Subcutaneous abdominal adipose tissue (tissue), 5 donors: ENCODE results near the gene ERCC6.

ENCODE experiments used
- H3K27ac ChIP-seq: one replicate; pipeline ENCODE4 v1.7.0; 2013; ENCODE audit warnings: low read depth, mild to moderate bottlenecking, inconsistent platforms, low read length, moderate library complexity
- H3K27me3 ChIP-seq, 5 donors: one replicate each; pipeline ENCODE4 v1.7.0; 2013; ENCODE audit warnings: low read length in 5 of 5, inconsistent platforms in 1 of 5; ENCODE audit not compliant: control insufficient read depth in 5 of 5, insufficient read depth in 4 of 5
- H3K36me3 ChIP-seq, 5 donors: one replicate each; pipeline ENCODE4 v1.7.0; 2013; ENCODE audit warnings: low read length in 5 of 5; ENCODE audit not compliant: control insufficient read depth in 5 of 5, insufficient read depth in 5 of 5
- H3K4me1 ChIP-seq, 5 donors: one replicate each; pipeline ENCODE4 v1.7.0; 2013; ENCODE audit warnings: low read length in 5 of 5, mild to moderate bottlenecking in 3 of 5, moderate library complexity in 1 of 5; ENCODE audit not compliant: control insufficient read depth in 5 of 5, insufficient read depth in 5 of 5
- H3K4me3 ChIP-seq, 5 donors: one replicate each; pipeline ENCODE4 v1.7.0; 2013; ENCODE audit warnings: low read length in 5 of 5, low read depth in 1 of 5
- H3K9ac ChIP-seq, 5 donors: one replicate each; pipeline ENCODE4 v1.7.0; 2013; ENCODE audit warnings: low read length in 5 of 5, mild to moderate bottlenecking in 4 of 5, moderate library complexity in 3 of 5
- H3K9me3 ChIP-seq, 5 donors: one replicate each; pipeline ENCODE4 v1.7.0; 2013; ENCODE audit warnings: low read length in 5 of 5; ENCODE audit not compliant: control insufficient read depth in 5 of 5
- donor health status: healthy.
- donor health status: healthy.
- donor health status: healthy.
- donor health status: healthy.
- donor health status: healthy.

The ERCC6 gene

DNA sequence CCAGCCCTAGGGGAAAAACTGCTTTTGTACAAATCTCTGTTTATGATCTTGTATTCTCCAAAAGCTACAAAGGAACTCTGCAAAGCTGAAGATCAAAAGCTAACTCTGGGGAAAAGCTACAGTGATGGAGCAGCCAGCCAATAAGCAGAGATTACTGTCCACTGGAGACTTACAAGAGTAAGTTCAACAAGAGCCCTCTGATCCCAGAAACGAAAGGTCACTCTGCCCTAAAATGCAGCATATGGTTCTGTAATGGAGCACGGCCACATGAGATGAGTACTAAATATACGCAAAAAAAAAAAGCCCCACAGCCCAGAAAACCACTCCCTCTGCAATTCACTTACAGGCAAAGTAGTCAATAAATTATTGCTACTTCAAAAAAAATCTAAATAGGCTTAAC is 60.1 kb downstream of the ERCC6 start:
- Histone ChIP-seq H3K36me3 (peaks cover 26 to 80% (median 59%) of the 10 kb centered on the region in 5 donors), H3K4me1 (no peaks in the 10 kb centered on the region)

DNA sequence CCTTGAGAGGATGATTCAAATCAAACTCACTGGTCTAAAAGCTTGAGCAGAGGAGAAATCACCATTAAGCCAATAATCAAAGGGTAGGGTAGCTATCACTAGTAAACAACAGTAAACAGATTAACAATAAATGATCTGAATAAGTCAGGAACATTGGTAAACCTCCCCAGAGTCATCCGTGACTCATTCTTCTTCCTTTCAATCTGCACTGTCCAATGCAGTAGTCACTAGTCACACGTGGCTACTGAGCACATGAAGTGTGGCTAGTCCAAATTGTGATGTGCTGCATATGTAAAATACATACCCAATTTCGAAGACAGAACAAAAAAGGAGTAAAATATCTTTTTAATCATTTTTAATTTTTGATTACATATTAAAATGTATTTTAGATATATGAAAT is 64.0 kb downstream of the ERCC6 start:
- Histone ChIP-seq H3K36me3 (peaks cover 42 to 88% (median 76%) of the 10 kb centered on the region in 5 donors), H3K9me3 (no peaks in the 10 kb centered on the region), H3K27ac (no peak overlapping the region), H3K27me3 (no peaks in the 10 kb centered on the region), H3K4me3 (no peak overlapping the region), H3K9ac (no peak overlapping the region), H3K4me1 (no peaks in the 10 kb centered on the region)

More for the DNA sequence above, 60.1 kb downstream of the ERCC6 start:
- Histone ChIP-seq H3K4me3 (no peak overlapping the region), H3K27ac (no peak overlapping the region), H3K9me3 (no peaks in the 10 kb centered on the region), H3K9ac (no peak overlapping the region), H3K27me3 (no peaks in the 10 kb centered on the region)

DNA sequence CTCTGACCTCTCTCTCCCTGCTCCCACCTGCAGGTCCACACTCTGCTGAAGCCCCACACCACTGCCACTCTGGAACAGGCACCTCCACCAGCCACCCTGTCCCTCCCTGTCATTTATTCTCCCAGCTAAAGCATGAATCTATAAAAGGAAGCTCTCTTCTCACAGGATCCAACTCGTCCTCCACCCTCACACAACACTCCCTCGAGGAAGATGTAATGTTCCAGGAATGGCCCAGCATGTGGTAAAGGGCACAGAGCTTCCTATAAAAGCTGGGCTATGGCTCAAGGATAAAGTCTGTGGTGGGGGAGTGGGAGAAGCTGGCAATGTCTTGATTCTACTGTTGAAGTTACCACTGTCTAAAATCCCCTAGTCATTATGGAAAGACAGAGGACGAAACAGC is 67.4 kb downstream of the ERCC6 start:
- H3K27ac ChIP-seq: no peak overlapping the region
- H3K36me3 ChIP-seq: peaks cover 54 to 89% (median 76%) of the 10 kb centered on the region in 5 donors
- no peak overlapping the region for H3K9ac ChIP-seq
- H3K27me3 ChIP-seq: no peaks in the 10 kb centered on the region
- H3K9me3 ChIP-seq: no peaks in the 10 kb centered on the region
- H3K4me3 ChIP-seq: no peak overlapping the region
- no peaks in the 10 kb centered on the region for H3K4me1 ChIP-seq

DNA sequence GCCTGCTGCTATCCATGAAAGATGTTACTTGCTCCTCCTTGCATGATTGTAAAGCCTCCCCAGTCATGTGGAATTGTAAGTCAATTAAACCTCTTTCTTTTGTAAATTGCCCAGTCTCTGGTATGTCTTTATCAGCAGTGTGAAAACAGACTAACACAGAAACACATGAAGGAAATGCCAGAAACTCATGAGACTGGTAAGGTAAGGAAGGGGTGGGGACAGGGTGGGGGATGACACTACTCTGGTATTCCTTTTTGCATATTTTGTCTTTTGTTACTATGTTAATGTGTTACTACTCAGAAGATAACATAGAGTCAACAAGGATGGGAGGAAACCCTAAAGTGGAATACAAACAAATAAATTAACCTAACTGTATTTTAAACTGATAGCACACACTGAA is 73.2 kb downstream of the ERCC6 start:
- Histone ChIP-seq H3K9ac (no peak overlapping the region), H3K4me1 (no peaks in the 10 kb centered on the region), H3K36me3 (peaks cover 35 to 58% (median 41%) of the 10 kb centered on the region in 5 donors), H3K9me3 (peaks cover 0 to 4% (median 0%) of the 10 kb centered on the region in 5 donors), H3K4me3 (no peak overlapping the region), H3K27me3 (no peaks in the 10 kb centered on the region), H3K27ac (no peak overlapping the region)
